H9 (cell line): ENCODE results near the gene IL25. TPM values are rescaled to one million over a fixed set of nuclear protein-coding genes. Genes with fewer than 3 reads are reported as not detected.
A peak's percentile ranks its signal among the peaks of the same experiment; 100 is the strongest.

ENCODE experiments used
- DNase-seq: peaks from one replicate; pipeline ENCODE4 v3.0.0-alpha.2; 2017
- H2AFZ ChIP-seq: one replicate; pipeline ENCODE4 v1.6.1; 2013; ENCODE audit warnings: mild to moderate bottlenecking, low read length, control low read depth, moderate library complexity
- H2AK5ac ChIP-seq: 2 replicates; pipeline ENCODE4 v1.6.1; 2013; ENCODE audit warnings: low read length, control low read depth, mixed read lengths; ENCODE audit not compliant: insufficient read length
- H2BK120ac ChIP-seq: one replicate; pipeline ENCODE4 v1.6.1; 2013; ENCODE audit warnings: low read depth, mild to moderate bottlenecking, low read length, control low read depth, inconsistent platforms; ENCODE audit not compliant: poor library complexity, severe bottlenecking
- H2BK12ac ChIP-seq: 2 replicates; pipeline ENCODE4 v1.6.1; 2013; ENCODE audit warnings: low read length, control low read depth, mixed read lengths, low read depth; ENCODE audit not compliant: insufficient read length
- H2BK15ac ChIP-seq: 2 replicates; pipeline ENCODE4 v1.6.1; 2013; ENCODE audit warnings: low read depth, low read length, control low read depth
- H2BK20ac ChIP-seq: one replicate; pipeline ENCODE4 v1.6.1; 2013; ENCODE audit warnings: low read depth, mild to moderate bottlenecking, low read length, control low read depth, inconsistent platforms; ENCODE audit not compliant: poor library complexity, severe bottlenecking
- H2BK5ac ChIP-seq: 2 replicates; pipeline ENCODE4 v1.6.1; 2013; ENCODE audit warnings: low read length, control low read depth, mixed read lengths; ENCODE audit not compliant: insufficient read length
- H3K14ac ChIP-seq: 2 replicates; pipeline ENCODE4 v1.6.1; 2013; ENCODE audit warnings: low read length, control low read depth; ENCODE audit not compliant: insufficient read depth
- H3K18ac ChIP-seq: 2 replicates; pipeline ENCODE4 v1.6.1; 2013; ENCODE audit warnings: low read depth, mild to moderate bottlenecking, mixed read lengths, low read length, control low read depth; ENCODE audit not compliant: insufficient read length
- H3K23ac ChIP-seq: 2 replicates; pipeline ENCODE4 v1.6.1; 2013; ENCODE audit warnings: low read length, control low read depth, mixed read lengths, low read depth; ENCODE audit not compliant: insufficient read length
- H3K23me2 ChIP-seq: 2 replicates; pipeline ENCODE4 v1.6.1; 2013; ENCODE audit warnings: low read depth, mild to moderate bottlenecking, mixed read lengths, low read length, control low read depth; ENCODE audit not compliant: insufficient read length, poor library complexity, severe bottlenecking
- H3K27ac ChIP-seq: 2 replicates; pipeline ENCODE4 v1.5.1; 2013; ENCODE audit warnings: low read length, control low read depth, mixed read lengths, low read depth; ENCODE audit not compliant: insufficient read length
- H3K27me3 ChIP-seq: 2 replicates; pipeline ENCODE4 v1.6.1; 2013; ENCODE audit warnings: low read length, control low read depth, inconsistent platforms; ENCODE audit not compliant: insufficient read depth
- H3K4ac ChIP-seq: 2 replicates; pipeline ENCODE4 v1.6.1; 2013; ENCODE audit warnings: low read depth, mild to moderate bottlenecking, control low read depth, inconsistent platforms, low read length, moderate library complexity
- H3K4me1 ChIP-seq: 2 replicates; pipeline ENCODE4 v1.6.1; 2013; ENCODE audit warnings: low read length, control low read depth, inconsistent platforms; ENCODE audit not compliant: insufficient read depth
- H3K4me2 ChIP-seq: 2 replicates; pipeline ENCODE4 v1.6.1; 2013; ENCODE audit warnings: low read length, control low read depth, mixed read lengths; ENCODE audit not compliant: insufficient read length, insufficient read depth
- H3K56ac ChIP-seq: 2 replicates; pipeline ENCODE4 v1.6.1; 2013; ENCODE audit warnings: low read depth, mild to moderate bottlenecking, mixed read lengths, low read length, control low read depth; ENCODE audit not compliant: insufficient read length
- H3K79me1 ChIP-seq: 2 replicates; pipeline ENCODE4 v1.6.1; 2013; ENCODE audit warnings: low read depth, mild to moderate bottlenecking, moderate library complexity, low read length, control low read depth, inconsistent platforms; ENCODE audit not compliant: insufficient read depth, poor library complexity, severe bottlenecking
- H3K79me2 ChIP-seq: 2 replicates; pipeline ENCODE4 v1.6.1; 2013; ENCODE audit warnings: low read length, control low read depth, inconsistent platforms; ENCODE audit not compliant: insufficient read depth
- H3K9ac ChIP-seq: 2 replicates; pipeline ENCODE4 v1.6.1; 2013; ENCODE audit warnings: low read length, control low read depth, mixed read lengths; ENCODE audit not compliant: insufficient read length; ENCODE audit errors: extremely low read depth
- H3K9me3 ChIP-seq: one replicate; pipeline ENCODE4 v1.6.1; 2013; ENCODE audit warnings: low read depth, low read length, inconsistent platforms; ENCODE audit not compliant: control insufficient read depth
- H3T11ph ChIP-seq: one replicate; pipeline ENCODE4 v1.6.1; 2013; ENCODE audit warnings: mild to moderate bottlenecking, low read length, control low read depth, inconsistent platforms
- H4K20me1 ChIP-seq: one replicate; pipeline ENCODE4 v1.6.1; 2013; ENCODE audit not compliant: control insufficient read depth, insufficient read length, insufficient read depth
- H4K5ac ChIP-seq: 2 replicates; pipeline ENCODE4 v1.6.1; 2013; ENCODE audit warnings: low read depth, mild to moderate bottlenecking, mixed read lengths, low read length, control low read depth; ENCODE audit not compliant: insufficient read length
- H4K8ac ChIP-seq: replicated peaks from 2 replicates; pipeline ENCODE4 v1.6.1; 2013; ENCODE audit warnings: low read length, control low read depth, mixed read lengths, low read depth; ENCODE audit not compliant: insufficient read length
- H4K91ac ChIP-seq: 2 replicates; pipeline ENCODE4 v1.6.1; 2013; ENCODE audit warnings: low read depth, mild to moderate bottlenecking, moderate library complexity, mixed read lengths, low read length, control low read depth; ENCODE audit not compliant: insufficient read length
- H3K27ac Mint-ChIP-seq, 3 experiments: 2 replicates in 2 of 3; 3 replicates in 1 of 3; pipeline ENCODE4 v1.8.0; 2020 to 2021; ENCODE audit warnings: mixed read lengths in 3 of 3, mild to moderate bottlenecking in 1 of 3, moderate library complexity in 1 of 3
- H3K27me3 Mint-ChIP-seq: 2 replicates; pipeline ENCODE4 v1.8.0; 2021; ENCODE audit warnings: low read depth, mild to moderate bottlenecking, moderate library complexity, mixed read lengths
- H3K36me3 Mint-ChIP-seq, 3 experiments: 2 replicates in 2 of 3; 3 replicates in 1 of 3; pipeline ENCODE4 v1.8.0; 2020 to 2021; ENCODE audit warnings: low read depth in 3 of 3, mixed read lengths in 3 of 3; ENCODE audit not compliant: insufficient read depth in 1 of 3
- H3K4me1 Mint-ChIP-seq, 2 experiments: 2 replicates each; pipeline ENCODE4 v1.8.0; 2020; ENCODE audit warnings: mixed read lengths in 2 of 2
- H3K4me3 Mint-ChIP-seq, 2 experiments: 2 replicates in 1 of 2; 3 replicates in 1 of 2; pipeline ENCODE4 v1.8.0; 2020 to 2021; ENCODE audit warnings: mild to moderate bottlenecking in 2 of 2, mixed read lengths in 2 of 2, moderate library complexity in 1 of 2
- H3K9me3 Mint-ChIP-seq, 2 experiments: 2 replicates in 1 of 2; 3 replicates in 1 of 2; pipeline ENCODE4 v1.8.0; 2020; ENCODE audit warnings: mild to moderate bottlenecking in 2 of 2, mixed read lengths in 2 of 2, moderate library complexity in 1 of 2
- WGBS: extraction: QIAGEN DNeasy Blood & Tissue Kit; methylation state at CpG from one replicate; pipeline ENCODE4 v1.1.7; 2013; ENCODE audit warnings: missing lambda C conversion rate, low lambda C conversion rate, mixed read lengths; ENCODE audit not compliant: insufficient read length; ENCODE audit errors: extremely low coverage; 5-methylcytosine and 5-hydroxymethylcytosine counted together
- total RNA-seq: library from RNA; stranded (reverse); gene quantifications from 2 replicates; pipeline ENCODE4 v1.2.1, GENCODE V29; 2021
- TF ChIP-seq, protein P1 (sequence below): fragments of 200-600 bp; sonication (generic); conservative IDR thresholded peaks from 3 replicates; pipeline ENCODE4 v1.8.0; 2021; ENCODE audit warnings: antibody characterized with exemption, mild to moderate bottlenecking

The IL25 gene
- total RNA-seq, 1 experiment from 2014 or later: not detected

- Histone ChIP-seq H3K27me3 (no peaks in the 10 kb centered on the region; the same call in 1 of the 2 replicates), H3K18ac (no peak overlapping the region), H2BK15ac (no peak overlapping the region), H3K56ac (no peak overlapping the region), H3K27ac (no peak overlapping the region), H3T11ph (no peak overlapping the region), H2AFZ (no peak overlapping the region), H2BK120ac (no peak overlapping the region), H3K4me1 (0 out of 2 replicates have a peak, but pooled peaks cover 2% of the 10 kb centered on the region), H3K79me2 (no peaks in the 10 kb centered on the region), H2BK5ac (no peak overlapping the region), H4K91ac (no peak overlapping the region), H3K23me2 (peaks cover 5% of the 10 kb centered on the region), H4K8ac (no peak overlapping the region), H2AK5ac (no peak overlapping the region), H2BK12ac (no peak overlapping the region), H2BK20ac (no peak overlapping the region), H3K9me3 (no peaks in the 10 kb centered on the region), H3K4ac (no peak overlapping the region), H3K14ac (no peak overlapping the region), H3K9ac (no peak overlapping the region), H4K20me1 (no peaks in the 10 kb centered on the region), H3K79me1 (no peaks in the 10 kb centered on the region), H3K4me2 (peak overlapping the region; percentile 24), H3K23ac (no peak overlapping the region), H4K5ac (no peak overlapping the region)
- Mint-ChIP-seq H3K36me3 (peaks cover 15 to 29% (median 28%) of the 10 kb centered on the region in 3 experiments), H3K4me1 (peaks cover 12 to 14% of the 10 kb centered on the region in 2 experiments), H3K27me3 (peaks cover 39% of the 10 kb centered on the region), H3K9me3 (no peaks in the 10 kb centered on the region; a peak in 2 of 5 replicates), H3K27ac (no peak overlapping the region), H3K4me3 (peak overlapping the region; percentile 71 to 77)
- TF ChIP-seq, protein P1, sequence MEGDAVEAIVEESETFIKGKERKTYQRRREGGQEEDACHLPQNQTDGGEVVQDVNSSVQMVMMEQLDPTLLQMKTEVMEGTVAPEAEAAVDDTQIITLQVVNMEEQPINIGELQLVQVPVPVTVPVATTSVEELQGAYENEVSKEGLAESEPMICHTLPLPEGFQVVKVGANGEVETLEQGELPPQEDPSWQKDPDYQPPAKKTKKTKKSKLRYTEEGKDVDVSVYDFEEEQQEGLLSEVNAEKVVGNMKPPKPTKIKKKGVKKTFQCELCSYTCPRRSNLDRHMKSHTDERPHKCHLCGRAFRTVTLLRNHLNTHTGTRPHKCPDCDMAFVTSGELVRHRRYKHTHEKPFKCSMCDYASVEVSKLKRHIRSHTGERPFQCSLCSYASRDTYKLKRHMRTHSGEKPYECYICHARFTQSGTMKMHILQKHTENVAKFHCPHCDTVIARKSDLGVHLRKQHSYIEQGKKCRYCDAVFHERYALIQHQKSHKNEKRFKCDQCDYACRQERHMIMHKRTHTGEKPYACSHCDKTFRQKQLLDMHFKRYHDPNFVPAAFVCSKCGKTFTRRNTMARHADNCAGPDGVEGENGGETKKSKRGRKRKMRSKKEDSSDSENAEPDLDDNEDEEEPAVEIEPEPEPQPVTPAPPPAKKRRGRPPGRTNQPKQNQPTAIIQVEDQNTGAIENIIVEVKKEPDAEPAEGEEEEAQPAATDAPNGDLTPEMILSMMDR: no peak
- DNase-seq: no peak
- no CpG with 5 or more reads among the region's 5 CpGs for WGBS
Measured at GRCh38 chr14:23353433-23353780, 19.2 kb upstream of the IL25 start.
